ENCODE measurements around the gene TXNL4A.

Gene TXNL4A

DNA sequence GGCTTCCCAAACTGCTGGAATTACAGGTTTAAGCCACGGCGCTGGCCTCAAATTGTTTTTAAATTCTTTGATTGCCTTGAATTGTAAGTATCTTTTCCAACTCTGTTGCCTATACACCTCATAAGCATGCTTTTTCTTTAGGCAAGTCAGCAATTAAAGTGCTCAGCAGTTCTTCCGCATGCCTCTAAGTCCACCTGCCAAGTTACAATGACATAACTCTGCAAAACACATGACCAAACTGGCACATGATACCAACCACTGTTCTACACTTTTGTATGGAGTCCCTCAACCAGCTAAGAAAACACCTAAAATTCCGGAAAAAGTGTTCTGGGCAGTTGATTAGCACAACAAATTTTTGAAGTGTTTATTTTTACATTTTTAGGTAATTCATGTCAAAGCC lies 5.1 kb downstream of the TXNL4A start:
- Histone ChIP-seq H3K4me1 (peaks cover 0 to 35% (median 16%) of the 10 kb centered on the region in 4 donors), H3K9me3 (no peaks in the 10 kb centered on the region), H3K4me3 (no peak overlapping the region)

GRCh38 chr18:79982736-79983135 lies 5.6 kb downstream of the TXNL4A start:
- H3K36me3 ChIP-seq = peaks cover 0 to 15% (median 0%) of the 10 kb centered on the region in 3 donors
- no peak for TF ChIP-seq CTCF (IDR thresholded peaks at IDR 0.05)
- DNase-seq = no peak

More for the DNA sequence above, 5.1 kb downstream of the TXNL4A start:
- Histone ChIP-seq H3K27me3 (no peaks in the 10 kb centered on the region), H3K27ac (no peak overlapping the region), H3K36me3 (peaks cover 0 to 15% (median 0%) of the 10 kb centered on the region in 3 donors)
- intact Hi-C loops (cut with DNase I; ENCODE audit: low total_unique reads) = no loop called here
- no peak for TF ChIP-seq CTCF (IDR thresholded peaks at IDR 0.05)
- DNase-seq = no peak

DNA sequence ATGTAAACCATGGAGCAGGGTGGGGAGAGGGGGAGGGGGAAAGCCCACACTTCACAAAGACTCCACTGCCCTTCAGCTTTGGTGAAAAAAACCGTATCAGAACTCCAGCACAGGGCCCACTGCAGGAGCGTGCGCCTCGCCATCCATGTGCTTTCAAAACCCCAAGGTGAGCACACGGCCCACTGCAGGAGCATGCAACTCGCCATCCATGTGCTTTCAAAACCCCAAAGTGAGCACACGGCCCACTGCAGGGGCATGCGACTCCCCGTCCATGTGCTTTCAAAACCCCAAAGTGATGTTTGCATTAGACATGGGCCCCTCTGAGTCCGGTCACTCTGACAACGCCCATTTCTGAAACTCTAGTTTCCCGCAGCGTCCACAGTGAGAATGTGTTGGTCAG lies 7.8 kb downstream of the TXNL4A start:
- intact Hi-C loops (cut with DNase I; ENCODE audit: low total_unique reads) = no loop called here
- H3K4me3 ChIP-seq = no peak overlapping the region

More at GRCh38 chr18:79982736-79983135, 5.6 kb downstream of the TXNL4A start:
- intact Hi-C loops (cut with DNase I; ENCODE audit: low total_unique reads) = no loop called here
- H3K27me3 ChIP-seq = no peaks in the 10 kb centered on the region
- no peak overlapping the region for H3K4me3 ChIP-seq
- no peak overlapping the region for H3K27ac ChIP-seq
- no peaks in the 10 kb centered on the region for H3K9me3 ChIP-seq
- H3K4me1 ChIP-seq = peaks cover 0 to 40% (median 16%) of the 10 kb centered on the region in 4 donors

GRCh38 chr18:79979843-79980242 lies 8.5 kb downstream of the TXNL4A start:
- no peak overlapping the region for H3K27ac ChIP-seq
- intact Hi-C loops (cut with DNase I; ENCODE audit: low total_unique reads) = no loop called here
- no peak for TF ChIP-seq CTCF (IDR thresholded peaks at IDR 0.05)
- H3K4me3 ChIP-seq = no peak overlapping the region
- no peaks in the 10 kb centered on the region for H3K27me3 ChIP-seq
- DNase-seq = no peak
- H3K9me3 ChIP-seq = no peaks in the 10 kb centered on the region
- H3K36me3 ChIP-seq = peaks cover 0 to 21% (median 9%) of the 10 kb centered on the region in 3 donors
- H3K4me1 ChIP-seq = peaks cover 0 to 17% (median 0%) of the 10 kb centered on the region in 4 donors

More for the DNA sequence above, 7.8 kb downstream of the TXNL4A start:
- Histone ChIP-seq H3K27ac (no peak overlapping the region), H3K36me3 (peaks cover 0 to 21% (median 4%) of the 10 kb centered on the region in 3 donors), H3K4me1 (peaks cover 0 to 22% (median 1%) of the 10 kb centered on the region in 4 donors), H3K9me3 (no peaks in the 10 kb centered on the region), H3K27me3 (no peaks in the 10 kb centered on the region)
- no peak for DNase-seq
- no peak for TF ChIP-seq CTCF (IDR thresholded peaks at IDR 0.05)

- no peak for TF ChIP-seq CTCF (IDR thresholded peaks at IDR 0.05)
- Histone ChIP-seq H3K27ac (no peak overlapping the region), H3K36me3 (peaks cover 20 to 52% (median 41%) of the 10 kb centered on the region in 3 donors), H3K4me1 (peaks cover 0 to 10% (median 0%) of the 10 kb centered on the region in 4 donors), H3K4me3 (no peak overlapping the region), H3K9me3 (no peaks in the 10 kb centered on the region), H3K27me3 (no peaks in the 10 kb centered on the region)
- no peak for DNase-seq
- intact Hi-C loops (cut with DNase I; ENCODE audit: low total_unique reads) = no loop called here
These were observed 12.2 kb downstream of the TXNL4A start for GRCh38 chr18:79975985-79976680.
